Measurements from ENCODE around the gene TANC1. TPM values are rescaled to one million over a fixed set of nuclear protein-coding genes. Genes with fewer than 3 reads are reported as not detected.

Gene TANC1
- polyA plus RNA-seq, 1 donor (not counting 4 experiments of a cell fraction or from before 2014, with no cell fraction given), result 33.5 TPM

- DNase-seq (ENCODE audit: low read depth, low spot score), result no peak
- no peaks in the 10 kb centered on the region for H3K9me3 ChIP-seq (ENCODE audit: control insufficient read depth, low read depth, low read length)
- H3K4me1 ChIP-seq (ENCODE audit: control insufficient read depth, extremely low read depth, insufficient read depth, low read length), result peaks cover 18% of the 10 kb centered on the region
- H2AFZ ChIP-seq (ENCODE audit: control insufficient read depth, low read length), result no peak overlapping the region
- H3K9ac ChIP-seq (ENCODE audit: control insufficient read depth, extremely low read depth, insufficient read depth, low read length), result no peak overlapping the region
- H4K20me1 ChIP-seq (ENCODE audit: control insufficient read depth, extremely low read depth, insufficient read depth, low read length), result no peaks in the 10 kb centered on the region
- no peak overlapping the region for H3K27ac ChIP-seq (ENCODE audit: control insufficient read depth, insufficient read depth, low read length)
- dilution Hi-C loops (cut with MboI; ENCODE audit: extremely low pct_ligation_motif_present, low sequenced_read_pairs), result no loop called here
- no peak for FAIRE-seq
- H3K36me3 ChIP-seq (ENCODE audit: control insufficient read depth in 2 of 2, extremely low read depth in 1 of 2, insufficient read depth in 2 of 2, low read length in 2 of 2), result no peaks in the 10 kb centered on the region
- no peaks in the 10 kb centered on the region for H3K9me1 ChIP-seq (ENCODE audit: control insufficient read depth, extremely low read depth, insufficient read depth, low read length)
- TF ChIP-seq CTCF (optimal IDR thresholded peaks at IDR 0.05 in 1 of 3, IDR thresholded peaks at IDR 0.05 in 1 of 3, conservative IDR thresholded peaks at IDR 0.05 in 1 of 3; ENCODE audit: extremely low read depth in 1 of 3, insufficient read depth in 2 of 3, low read length in 3 of 3) (no peak), EZH2 (IDR thresholded peaks at IDR 0.05; ENCODE audit: low read length) (no peak)
- H3K4me3 ChIP-seq (ENCODE audit: control insufficient read depth in 2 of 3, extremely low read depth in 1 of 3, insufficient read depth in 2 of 3, low read depth in 1 of 3, low read length in 3 of 3), result no peak overlapping the region
- no peaks in the 10 kb centered on the region for H3K79me2 ChIP-seq (ENCODE audit: control insufficient read depth, insufficient read depth, low read length)
- no peaks in the 10 kb centered on the region for H3K27me3 ChIP-seq (ENCODE audit: control insufficient read depth, extremely low read depth, insufficient read depth, low read length)
- H3K4me2 ChIP-seq (ENCODE audit: control insufficient read depth, extremely low read depth, insufficient read depth, low read depth, low read length), result no peak overlapping the region
Measured at GRCh38 chr2:159251296-159252173, 283.1 kb downstream of the TANC1 start.

GRCh38 chr2:159252905-159253304 is 284.5 kb downstream of the TANC1 start:
- dilution Hi-C loops (cut with MboI; ENCODE audit: extremely low pct_ligation_motif_present, low sequenced_read_pairs), result no loop called here
- Histone ChIP-seq H3K9ac (ENCODE audit: control insufficient read depth, extremely low read depth, insufficient read depth, low read length) (no peak overlapping the region), H3K36me3 (ENCODE audit: control insufficient read depth in 2 of 2, extremely low read depth in 1 of 2, insufficient read depth in 2 of 2, low read length in 2 of 2) (peaks cover 0 to 4% of the 10 kb centered on the region in 2 experiments), H3K4me3 (ENCODE audit: control insufficient read depth in 2 of 3, extremely low read depth in 1 of 3, insufficient read depth in 2 of 3, low read depth in 1 of 3, low read length in 3 of 3) (no peak overlapping the region), H3K79me2 (ENCODE audit: control insufficient read depth, insufficient read depth, low read length) (no peaks in the 10 kb centered on the region), H3K27ac (ENCODE audit: control insufficient read depth, insufficient read depth, low read length) (no peak overlapping the region), H2AFZ (ENCODE audit: control insufficient read depth, low read length) (no peak overlapping the region), H3K4me2 (ENCODE audit: control insufficient read depth, extremely low read depth, insufficient read depth, low read depth, low read length) (no peak overlapping the region), H3K9me3 (ENCODE audit: control insufficient read depth, low read depth, low read length) (no peaks in the 10 kb centered on the region), H4K20me1 (ENCODE audit: control insufficient read depth, extremely low read depth, insufficient read depth, low read length) (no peaks in the 10 kb centered on the region), H3K4me1 (ENCODE audit: control insufficient read depth, extremely low read depth, insufficient read depth, low read length) (peaks cover 18% of the 10 kb centered on the region), H3K9me1 (ENCODE audit: control insufficient read depth, extremely low read depth, insufficient read depth, low read length) (no peaks in the 10 kb centered on the region), H3K27me3 (ENCODE audit: control insufficient read depth, extremely low read depth, insufficient read depth, low read length) (no peaks in the 10 kb centered on the region)
- no peak for DNase-seq (ENCODE audit: low read depth, low spot score)
- no peak for FAIRE-seq
- TF ChIP-seq CTCF (optimal IDR thresholded peaks at IDR 0.05 in 1 of 3, IDR thresholded peaks at IDR 0.05 in 1 of 3, conservative IDR thresholded peaks at IDR 0.05 in 1 of 3; ENCODE audit: extremely low read depth in 1 of 3, insufficient read depth in 2 of 3, low read length in 3 of 3) (no peak), EZH2 (IDR thresholded peaks at IDR 0.05; ENCODE audit: low read length) (no peak)
